Sigmoid colon (tissue), 4 donors: ENCODE data around the gene STRA6.

ENCODE experiments used
- CTCF ChIP-seq, 4 experiments: fragments of 450-650 bp in 3 of 4; fragments of 200-600 bp in 1 of 4; IDR thresholded peaks; one replicate each; pipeline ENCODE4 v1.5.1; 2016 to 2019; ENCODE audit warnings: antibody characterized with exemption in 4 of 4, mild to moderate bottlenecking in 3 of 4, moderate library complexity in 2 of 4
- EP300 ChIP-seq, 4 donors: sonication (generic); formaldehyde crosslinking; IDR thresholded peaks; one replicate each; pipeline ENCODE4 v1.6.1; 2017; ENCODE audit warnings: antibody characterized with exemption in 4 of 4
- POLR2A ChIP-seq, 2 donors: fragments of 450-650 bp; IDR thresholded peaks; one replicate each; pipeline ENCODE4 v1.6.1; 2016; ENCODE audit warnings: antibody characterized with exemption in 2 of 2, mild to moderate bottlenecking in 2 of 2, moderate library complexity in 2 of 2
- POLR2AphosphoS5 ChIP-seq, 4 donors: sonication (generic); formaldehyde crosslinking; IDR thresholded peaks; one replicate each; pipeline ENCODE4 v1.6.1; 2017; ENCODE audit warnings: antibody characterized with exemption in 4 of 4

DNA sequence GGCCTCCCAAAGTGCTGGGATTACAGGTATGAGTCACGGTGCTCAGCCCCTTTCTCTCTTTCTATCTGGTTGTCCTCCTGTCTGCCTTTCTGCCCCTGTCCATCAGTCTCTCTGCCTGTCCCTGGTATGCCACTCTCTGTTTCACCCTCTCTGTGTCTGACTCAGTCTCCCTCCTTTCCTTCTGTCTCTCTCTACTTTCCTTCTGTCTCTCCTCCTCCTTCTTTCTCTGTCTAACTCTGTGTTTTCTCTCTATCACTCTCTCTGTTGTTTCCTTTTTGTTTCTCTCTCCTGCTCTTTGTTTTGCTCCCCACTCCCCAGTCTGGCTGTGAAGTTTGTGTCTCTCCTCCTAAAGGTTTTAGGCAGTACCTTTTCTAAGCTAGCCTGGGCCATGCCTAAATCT is 9.1 kb upstream of the STRA6 start:
- TF ChIP-seq CTCF (IDR thresholded peaks at IDR 0.05): no peak
- TF ChIP-seq POLR2AphosphoS5 (IDR thresholded peaks at IDR 0.05): no peak
- TF ChIP-seq POLR2A (IDR thresholded peaks at IDR 0.05): no peak
- no peak for TF ChIP-seq EP300 (IDR thresholded peaks at IDR 0.05)
